HEK293T (cell line): ENCODE measurements around the gene PRKG1.

Source experiments
- FOXK2 ChIP-seq: fragments of 450-650 bp; IDR thresholded peaks from 2 replicates; pipeline ENCODE4 v1.6.1; 2016; ENCODE audit warnings: mild to moderate bottlenecking
- FOXM1 ChIP-seq: fragments of 450-650 bp; IDR thresholded peaks from 2 replicates; pipeline ENCODE4 v1.6.1; 2017; ENCODE audit warnings: mild to moderate bottlenecking, borderline replicate concordance
- SUZ12 ChIP-seq: fragments of 450-650 bp; IDR thresholded peaks from 2 replicates; pipeline ENCODE4 v1.6.1; 2016; ENCODE audit warnings: mild to moderate bottlenecking

DNA sequence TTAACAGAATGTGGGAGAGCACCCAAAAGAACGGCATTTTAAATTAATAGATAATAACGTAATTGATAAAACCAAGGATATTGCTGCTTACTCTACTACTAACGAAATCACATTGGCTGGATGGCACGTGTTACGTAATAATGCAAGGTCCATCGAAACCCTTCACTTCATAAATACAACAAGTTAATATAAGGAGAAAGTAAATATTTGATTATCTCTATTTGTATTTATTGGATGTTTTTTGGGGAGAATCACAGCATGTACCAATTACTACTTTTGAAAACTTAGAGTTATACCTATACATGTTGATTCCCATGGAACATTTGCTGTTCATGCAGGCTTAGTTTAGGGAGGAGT lies 1.6 kb downstream of the PRKG1 start:
- no peak for TF ChIP-seq FOXM1
- no peak for TF ChIP-seq FOXK2
- no peak for TF ChIP-seq SUZ12
